Occipital lobe (tissue), 3 donors: ENCODE measurements around the gene METTL2B. TPM values are rescaled to one million over a fixed set of nuclear protein-coding genes. Genes with fewer than 3 reads are reported as not detected.
"Not testable (repeated sequence)": the region's sequence is repeated elsewhere in the genome, so short reads cannot be mapped to it uniquely, and the experiment has no call there.

Experiments
- DNase-seq: peaks from one replicate; lab custom pipeline; 2025; lab: John Stamatoyannopoulos, UW
- small RNA-seq: library from RNA; depleted of rRNA; stranded (forward); fragments of <200 nt; gene quantifications from one replicate; pipeline ENCODE3, GENCODE V24; 2014
- total RNA-seq: library from RNA; depleted of rRNA; stranded (reverse); fragments of >200 nt; gene quantifications from one replicate; pipeline ENCODE4 v1.2.3, GENCODE V29; 2014

The METTL2B gene
- total RNA-seq, 1 donor from 2014 or later, result 33.1 TPM

DNA sequence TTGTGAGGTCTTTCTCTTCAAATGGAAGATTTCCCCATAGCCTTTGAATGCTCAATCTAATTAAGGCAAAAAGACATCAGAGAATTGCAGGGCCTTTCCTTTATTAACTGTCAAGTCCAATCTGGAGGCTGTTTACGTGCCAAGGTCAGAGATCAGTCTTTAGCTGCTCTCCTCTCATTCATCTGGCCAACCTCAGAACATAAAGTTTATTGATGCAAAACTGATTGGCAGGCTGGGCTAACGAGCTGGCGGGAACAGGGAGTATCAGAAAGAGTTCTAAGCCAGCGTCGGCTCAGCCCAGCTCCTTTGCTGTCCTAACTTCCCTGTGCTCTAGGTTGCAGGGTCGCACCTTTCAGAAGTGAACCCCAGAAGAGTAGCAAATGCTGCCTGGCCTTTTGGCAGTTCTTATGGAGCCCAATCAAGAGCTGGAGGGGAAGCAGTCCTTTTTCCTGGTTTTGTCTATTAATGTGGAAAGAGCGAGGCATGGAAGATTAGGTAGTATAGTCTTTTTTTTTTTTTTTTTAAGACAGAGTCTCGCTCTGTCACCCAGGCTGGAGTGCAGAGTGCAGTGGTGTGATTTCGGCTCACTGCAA, 47.5 kb downstream of the METTL2B start:
- not testable (repeated sequence) for DNase-seq

GRCh38 chr7:128525584-128525983, 49.0 kb downstream of the METTL2B start:
- DNase-seq, result not testable (repeated sequence)

GRCh38 chr7:128526062-128526466, 49.5 kb downstream of the METTL2B start:
- not testable (repeated sequence) for DNase-seq

DNA sequence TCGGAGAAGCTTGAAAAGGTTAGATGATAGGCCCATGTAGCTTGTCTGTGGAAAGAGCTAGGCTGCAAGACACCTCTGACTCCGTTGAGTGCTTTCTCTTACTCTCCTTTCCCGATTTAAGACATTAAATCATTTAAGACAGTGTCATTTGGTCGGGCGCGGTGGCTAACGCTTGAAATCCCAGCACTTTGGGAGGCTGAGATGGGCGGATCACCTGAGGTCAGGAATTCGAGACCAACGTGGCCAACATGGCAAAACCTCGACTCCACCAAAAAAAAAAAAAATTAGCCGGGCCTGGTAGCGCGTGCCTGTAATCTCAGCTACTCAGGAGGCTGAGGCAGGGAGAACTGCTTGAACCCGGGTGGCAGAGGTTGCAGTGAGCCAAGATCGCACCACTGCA, 52.6 kb downstream of the METTL2B start:
- not testable (repeated sequence) for DNase-seq

GRCh38 chr7:128530121-128530854, 53.7 kb downstream of the METTL2B start:
- not testable (repeated sequence) for DNase-seq

DNA sequence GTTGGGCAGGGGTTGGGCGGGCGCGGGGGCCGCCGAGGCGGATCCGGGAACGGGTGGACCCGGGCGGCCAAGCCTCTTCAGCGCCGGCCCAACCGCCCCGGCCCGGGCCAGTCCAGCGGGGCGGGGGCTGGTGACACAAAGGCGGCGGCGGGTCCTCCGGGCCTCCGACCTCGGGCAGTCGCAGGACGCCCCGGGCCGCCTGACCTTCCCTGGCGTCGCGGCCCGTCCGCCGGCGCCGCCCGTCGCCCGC, 54.2 kb downstream of the METTL2B start:
- DNase-seq, result no peak

- peak; percentile 72 for DNase-seq
Measured at GRCh38 chr7:128531105-128531954, 54.8 kb downstream of the METTL2B start.

- DNase-seq, result not testable (repeated sequence)
Measured at GRCh38 chr7:128531955-128532478, 55.5 kb downstream of the METTL2B start.

- not testable (repeated sequence) for DNase-seq
Measured at GRCh38 chr7:128532956-128533355, 56.4 kb downstream of the METTL2B start.

GRCh38 chr7:128537410-128537809, 60.9 kb downstream of the METTL2B start:
- DNase-seq, result not testable (repeated sequence)

GRCh38 chr7:128542530-128542929, 66.0 kb downstream of the METTL2B start:
- DNase-seq, result not testable (repeated sequence)

- DNase-seq, result not testable (repeated sequence)
Measured at GRCh38 chr7:128543300-128543699, 66.8 kb downstream of the METTL2B start.

GRCh38 chr7:128546319-128546851, 69.8 kb downstream of the METTL2B start:
- not testable (repeated sequence) for DNase-seq

- DNase-seq, result no peak
Measured at GRCh38 chr7:128550920-128551319, 74.4 kb downstream of the METTL2B start.

GRCh38 chr7:128554394-128554793, 77.8 kb downstream of the METTL2B start:
- DNase-seq, result not testable (repeated sequence)

Small RNAs within 50 kb of the gene (small RNA-seq; reads per million reads assigned to genes)
- gene AC010655.1 (not detected), gene AC010655.2 (not detected), gene RF00017 (not detected), gene RNU7-54P (not detected)

Other genes starting within 250 kb of the METTL2B start
- not detected for gene LEP, start 235.5 kb upstream of the METTL2B start, total RNA-seq
- gene RBM28, start 132.8 kb upstream of the METTL2B start, total RNA-seq, result 12.5 TPM
- 2.7 TPM for gene PRRT4, start 115.1 kb upstream of the METTL2B start, total RNA-seq
- 27.0 TPM for gene IMPDH1, start 66.8 kb upstream of the METTL2B start, total RNA-seq
- gene HILPDA, start 20.9 kb upstream of the METTL2B start, total RNA-seq, result 27.5 TPM
- gene GARIN1A, start 195.5 kb downstream of the METTL2B start, total RNA-seq, result 1.7 TPM